Endodermal cell (in vitro differentiated cells): ENCODE data around the gene TATDN2. TPM values are rescaled to one million over a fixed set of nuclear protein-coding genes. Genes with fewer than 3 reads are reported as not detected.

Source experiments
- DNase-seq: peaks from one replicate; pipeline ENCODE4 v3.0.0-alpha.2; 2017
- H3K27ac ChIP-seq: 2 replicates; pipeline ENCODE4 v1.5.1; 2013; ENCODE audit warnings: mild to moderate bottlenecking, low read depth, low read length, moderate library complexity
- H3K27me3 ChIP-seq: 2 replicates; pipeline ENCODE4 v1.6.1; 2013; ENCODE audit warnings: mild to moderate bottlenecking, low read length, moderate library complexity; ENCODE audit not compliant: insufficient read depth, control insufficient read depth, poor library complexity, severe bottlenecking
- H3K36me3 ChIP-seq: 2 replicates; pipeline ENCODE4 v1.7.0; 2013; ENCODE audit warnings: mild to moderate bottlenecking, low read length, moderate library complexity; ENCODE audit not compliant: control insufficient read depth, insufficient read depth
- H3K4me1 ChIP-seq: one replicate; pipeline ENCODE4 v1.7.0; 2013; ENCODE audit warnings: low read length; ENCODE audit not compliant: control insufficient read depth, insufficient read depth
- H3K4me3 ChIP-seq: 2 replicates; pipeline ENCODE4 v1.5.1; 2013; ENCODE audit warnings: mild to moderate bottlenecking, low read length, moderate library complexity
- H3K9ac ChIP-seq: 2 replicates; pipeline ENCODE4 v1.6.1; 2013; ENCODE audit warnings: mild to moderate bottlenecking, low read length, moderate library complexity; ENCODE audit not compliant: poor library complexity, severe bottlenecking; ENCODE audit errors: extremely low read depth
- H3K9me3 ChIP-seq: 2 replicates; pipeline ENCODE4 v1.6.1; 2013; ENCODE audit warnings: mild to moderate bottlenecking, low read length, moderate library complexity; ENCODE audit not compliant: control insufficient read depth
- H3K27ac Mint-ChIP-seq: 2 replicates; pipeline ENCODE4 v1.8.0; 2020; ENCODE audit warnings: mixed read lengths
- H3K27me3 Mint-ChIP-seq: 2 replicates; pipeline ENCODE4 v1.8.0; 2021; ENCODE audit warnings: mild to moderate bottlenecking, mixed read lengths; ENCODE audit not compliant: insufficient read depth
- H3K36me3 Mint-ChIP-seq: 2 replicates; pipeline ENCODE4 v1.8.0; 2020; ENCODE audit warnings: low read depth, mixed read lengths
- H3K4me1 Mint-ChIP-seq: 2 replicates; pipeline ENCODE4 v1.8.0; 2020; ENCODE audit warnings: mixed read lengths
- H3K4me3 Mint-ChIP-seq: 2 replicates; pipeline ENCODE4 v1.8.0; 2020; ENCODE audit warnings: mild to moderate bottlenecking, moderate library complexity, mixed read lengths
- H3K9me3 Mint-ChIP-seq: 2 replicates; pipeline ENCODE4 v1.8.0; 2020; ENCODE audit warnings: mild to moderate bottlenecking, mixed read lengths
- CTCF ChIP-seq: fragments of 200-600 bp; sonication (generic); conservative IDR thresholded peaks from 2 replicates; pipeline ENCODE4 v1.5.0; 2021; ENCODE audit warnings: antibody characterized with exemption, mild to moderate bottlenecking
- WGBS, 2 experiments: methylation state at CpG; one replicate each; pipeline versions ENCODE4 v1.1.5 to v1.1.7; 2013; ENCODE audit warnings: missing lambda C conversion rate in 2 of 2, mixed read lengths in 1 of 2; ENCODE audit not compliant: insufficient coverage in 1 of 2, insufficient read length in 1 of 2; 5-methylcytosine and 5-hydroxymethylcytosine counted together
- total RNA-seq, 2 donors: library from RNA; stranded (reverse); fragmentation: NEBNext Ultra II Directional in 1 of 2; extraction: Animal tissue kit (Norgen Biotek cat#: 25700) in 1 of 2; gene quantifications; 2 replicates in 1 of 2; 3 replicates in 1 of 2; pipeline ENCODE4 v1.2.1, GENCODE V29; 2021

TATDN2 gene
- total RNA-seq, 2 donors from 2014 or later: 34.0 to 34.1 TPM

- Mint-ChIP-seq H3K4me3 (no peak overlapping the region), H3K4me1 (peaks cover 7% of the 10 kb centered on the region), H3K36me3 (peaks cover 63% of the 10 kb centered on the region), H3K9me3 (no peaks in the 10 kb centered on the region), H3K27ac (no peak overlapping the region), H3K27me3 (no peaks in the 10 kb centered on the region)
- Histone ChIP-seq H3K4me3 (no peak overlapping the region), H3K27me3 (no peaks in the 10 kb centered on the region), H3K36me3 (peaks cover 39% of the 10 kb centered on the region), H3K9ac (no peak overlapping the region), H3K9me3 (no peaks in the 10 kb centered on the region), H3K27ac (no peak overlapping the region), H3K4me1 (no peaks in the 10 kb centered on the region)
- DNase-seq: no peak
- 93 to 95% methylated on average over 7 of the region's 7 CpGs for WGBS, 2 experiments
- no peak for TF ChIP-seq CTCF
Measured at GRCh38 chr3:10259036-10259435, 10.8 kb downstream of the TATDN2 start.

- Histone ChIP-seq H3K27me3 (no peaks in the 10 kb centered on the region), H3K4me3 (no peak overlapping the region), H3K36me3 (peaks cover 44% of the 10 kb centered on the region), H3K9ac (no peak overlapping the region), H3K9me3 (no peaks in the 10 kb centered on the region), H3K4me1 (no peaks in the 10 kb centered on the region), H3K27ac (no peak overlapping the region)
- H3K27ac Mint-ChIP-seq: no peak overlapping the region
- DNase-seq: no peak
- no peak for TF ChIP-seq CTCF
- no peaks in the 10 kb centered on the region for H3K27me3 Mint-ChIP-seq
- no peak overlapping the region for H3K4me3 Mint-ChIP-seq
- peaks cover 9% of the 10 kb centered on the region for H3K4me1 Mint-ChIP-seq
- WGBS, 2 experiments: 92 to 97% methylated on average over 4 of the region's 4 CpGs
- H3K9me3 Mint-ChIP-seq: no peaks in the 10 kb centered on the region
- peaks cover 58% of the 10 kb centered on the region for H3K36me3 Mint-ChIP-seq
Measured at GRCh38 chr3:10259798-10260197, 11.5 kb downstream of the TATDN2 start.

DNA sequence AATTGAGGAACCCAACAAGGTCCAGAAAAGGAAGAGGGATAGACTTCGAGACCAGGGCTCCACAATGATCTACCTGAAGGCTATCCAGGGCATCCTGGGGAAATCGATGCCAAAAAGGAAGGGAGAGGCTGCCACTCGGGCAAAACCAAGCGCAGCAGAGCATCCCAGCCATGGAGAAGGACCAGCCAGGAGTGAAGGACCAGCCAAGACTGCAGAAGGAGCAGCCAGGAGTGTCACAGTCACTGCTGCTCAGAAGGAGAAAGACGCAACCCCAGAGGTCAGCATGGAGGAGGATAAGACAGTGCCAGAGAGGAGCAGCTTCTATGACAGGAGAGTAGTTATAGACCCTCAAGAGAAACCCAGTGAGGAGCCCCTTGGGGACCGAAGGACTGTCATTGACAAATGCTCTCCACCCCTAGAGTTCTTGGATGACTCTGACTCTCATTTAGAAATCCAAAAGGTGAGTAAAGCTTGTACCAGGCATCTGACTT, 12.0 kb downstream of the TATDN2 start:
- Histone ChIP-seq H3K4me3 (no peak overlapping the region), H3K9me3 (no peaks in the 10 kb centered on the region), H3K36me3 (peaks cover 45% of the 10 kb centered on the region), H3K27me3 (no peaks in the 10 kb centered on the region), H3K4me1 (no peaks in the 10 kb centered on the region), H3K9ac (no peak overlapping the region), H3K27ac (no peak overlapping the region)
- 94 to 95% methylated on average over 5 to 6 of the region's 6 CpGs for WGBS, 2 experiments
- no peak for DNase-seq
- TF ChIP-seq CTCF: no peak
- H3K4me1 Mint-ChIP-seq: peaks cover 9% of the 10 kb centered on the region
- no peaks in the 10 kb centered on the region for H3K27me3 Mint-ChIP-seq
- H3K27ac Mint-ChIP-seq: no peak overlapping the region
- no peaks in the 10 kb centered on the region for H3K9me3 Mint-ChIP-seq
- H3K36me3 Mint-ChIP-seq: peaks cover 58% of the 10 kb centered on the region
- H3K4me3 Mint-ChIP-seq: no peak overlapping the region
